ENCODE measurements around the gene PITHD1.
"Not testable (repeated sequence)": the region's sequence is repeated elsewhere in the genome, so short reads cannot be mapped to it uniquely, and the experiment has no call there.

Gene PITHD1

DNA sequence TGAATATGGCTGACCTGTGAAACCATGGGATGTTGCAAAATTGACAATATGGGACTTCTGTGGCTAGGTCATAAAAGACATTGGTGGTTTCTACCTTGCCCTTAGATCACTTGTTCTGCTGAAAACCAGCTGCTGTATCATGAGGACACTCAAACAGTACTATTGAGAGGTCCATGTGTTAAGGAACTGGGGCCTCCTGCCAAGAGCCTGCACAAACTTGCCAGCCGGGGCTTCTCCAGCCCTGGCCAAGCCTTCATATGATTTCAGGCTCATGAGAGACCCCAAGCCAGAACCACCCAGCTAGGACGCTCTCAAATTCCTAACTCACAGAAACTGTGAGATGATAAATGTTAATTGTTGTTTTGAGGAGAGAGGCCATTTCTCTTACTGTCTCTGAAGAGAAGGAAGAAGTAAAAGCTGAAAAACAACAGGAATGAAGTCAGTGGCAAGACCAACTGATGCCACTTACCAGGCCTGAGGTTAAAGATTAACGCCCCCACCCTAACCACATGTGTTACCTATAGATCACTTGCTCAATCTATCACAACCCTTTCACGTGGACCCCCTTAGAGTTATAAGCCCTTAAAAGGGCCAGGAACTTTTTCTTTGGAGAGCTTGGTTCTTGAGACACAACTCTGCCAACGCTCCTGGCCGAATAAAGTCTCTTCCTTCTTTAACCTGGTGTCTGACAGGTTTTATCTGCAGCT is 3.9 kb upstream of the PITHD1 start:
- no peak for TF ChIP-seq CTCF (conservative IDR thresholded peaks at IDR 0.05; ENCODE audit: low read depth, low read length)
- DNase-seq (ENCODE audit: low read depth) = no peak
- H3K4me3 ChIP-seq (ENCODE audit: low read length) = no peak overlapping the region

GRCh38 chr1:23776217-23776616 is 2.0 kb upstream of the PITHD1 start:
- no peak for DNase-seq (ENCODE audit: low read depth)
- H3K4me3 ChIP-seq (ENCODE audit: low read length) = no peak overlapping the region
- no peak for TF ChIP-seq CTCF (conservative IDR thresholded peaks at IDR 0.05; ENCODE audit: low read depth, low read length)

- H3K4me3 ChIP-seq (ENCODE audit: low read length) = peak overlapping the region; percentile 64
- DNase-seq (ENCODE audit: low read depth) = no peak
- TF ChIP-seq CTCF (conservative IDR thresholded peaks at IDR 0.05; ENCODE audit: low read depth, low read length) = no peak
Observed at GRCh38 chr1:23779826-23780371, 1.7 kb downstream of the PITHD1 start.

- not testable (repeated sequence) for DNase-seq (ENCODE audit: low read depth); H3K4me3 ChIP-seq (ENCODE audit: low read length)
Observed at GRCh38 chr1:23783141-23783540, 4.9 kb downstream of the PITHD1 start.

DNA sequence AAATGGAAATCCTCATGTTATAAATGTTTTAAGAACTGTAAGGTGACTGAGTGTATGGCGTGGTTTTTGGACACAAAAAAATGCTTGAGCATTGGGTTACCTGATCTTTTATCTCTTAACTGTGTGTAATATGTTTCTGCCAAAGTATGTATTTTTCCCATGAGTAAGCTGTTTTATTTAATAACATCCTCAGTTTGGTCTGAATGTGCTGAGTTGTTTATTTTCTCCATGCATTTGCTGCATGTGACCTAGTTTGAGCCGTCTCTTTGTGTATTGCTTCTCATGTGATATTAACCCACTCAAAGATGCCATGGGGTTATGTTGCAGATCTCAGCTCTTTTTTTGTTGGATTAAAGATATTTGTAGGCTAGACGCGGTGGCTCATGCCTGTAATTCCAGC is 6.6 kb downstream of the PITHD1 start:
- TF ChIP-seq CTCF (conservative IDR thresholded peaks at IDR 0.05; ENCODE audit: low read depth, low read length) = no peak
- no peak overlapping the region for H3K4me3 ChIP-seq (ENCODE audit: low read length)
- DNase-seq (ENCODE audit: low read depth) = no peak

- TF ChIP-seq CTCF (conservative IDR thresholded peaks at IDR 0.05; ENCODE audit: low read depth, low read length) = no peak
- no peak for DNase-seq (ENCODE audit: low read depth)
- H3K4me3 ChIP-seq (ENCODE audit: low read length) = no peak overlapping the region
Observed at GRCh38 chr1:23787701-23788100, 9.5 kb downstream of the PITHD1 start.

- no peak overlapping the region for H3K4me3 ChIP-seq (ENCODE audit: low read length)
- no peak for TF ChIP-seq CTCF (conservative IDR thresholded peaks at IDR 0.05; ENCODE audit: low read depth, low read length)
- DNase-seq (ENCODE audit: low read depth) = no peak
Observed at GRCh38 chr1:23788695-23789094, 10.5 kb downstream of the PITHD1 start.

All from retinal pigment epithelial cell (primary cell).